ENCODE measurements around the gene TTLL13.

DNA sequence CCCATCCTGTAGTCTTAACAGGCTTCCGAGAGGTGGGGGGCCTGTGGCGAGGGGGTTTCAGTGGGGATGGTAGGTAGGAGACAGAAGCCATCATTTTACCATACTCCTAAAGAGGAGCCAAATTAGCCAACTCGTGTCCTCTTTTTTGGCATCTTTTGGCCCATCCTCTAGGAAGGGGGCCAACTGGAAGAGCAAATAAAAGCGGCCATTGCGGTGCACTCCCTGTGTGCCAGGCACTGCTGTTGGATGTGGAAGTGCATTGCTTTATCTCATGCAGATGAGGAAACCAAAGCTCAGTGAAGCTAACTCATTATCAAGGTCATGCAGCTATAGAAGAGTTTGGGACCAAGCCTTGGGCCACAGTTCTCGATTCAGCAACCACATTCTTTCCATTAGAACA is 42.1 kb upstream of the TTLL13 start:
- TF ChIP-seq, protein P1, sequence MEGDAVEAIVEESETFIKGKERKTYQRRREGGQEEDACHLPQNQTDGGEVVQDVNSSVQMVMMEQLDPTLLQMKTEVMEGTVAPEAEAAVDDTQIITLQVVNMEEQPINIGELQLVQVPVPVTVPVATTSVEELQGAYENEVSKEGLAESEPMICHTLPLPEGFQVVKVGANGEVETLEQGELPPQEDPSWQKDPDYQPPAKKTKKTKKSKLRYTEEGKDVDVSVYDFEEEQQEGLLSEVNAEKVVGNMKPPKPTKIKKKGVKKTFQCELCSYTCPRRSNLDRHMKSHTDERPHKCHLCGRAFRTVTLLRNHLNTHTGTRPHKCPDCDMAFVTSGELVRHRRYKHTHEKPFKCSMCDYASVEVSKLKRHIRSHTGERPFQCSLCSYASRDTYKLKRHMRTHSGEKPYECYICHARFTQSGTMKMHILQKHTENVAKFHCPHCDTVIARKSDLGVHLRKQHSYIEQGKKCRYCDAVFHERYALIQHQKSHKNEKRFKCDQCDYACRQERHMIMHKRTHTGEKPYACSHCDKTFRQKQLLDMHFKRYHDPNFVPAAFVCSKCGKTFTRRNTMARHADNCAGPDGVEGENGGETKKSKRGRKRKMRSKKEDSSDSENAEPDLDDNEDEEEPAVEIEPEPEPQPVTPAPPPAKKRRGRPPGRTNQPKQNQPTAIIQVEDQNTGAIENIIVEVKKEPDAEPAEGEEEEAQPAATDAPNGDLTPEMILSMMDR (conservative IDR thresholded peaks at IDR 0.05; ENCODE audit: low read depth, low read length), result no peak
- TF ChIP-seq EZH2 (IDR thresholded peaks at IDR 0.05; ENCODE audit: borderline replicate concordance, low read depth, low read length, poor library complexity, severe bottlenecking), result no peak
